H1 (cell line): ENCODE results near the gene NEFH. TPM values are rescaled to one million over a fixed set of nuclear protein-coding genes. Genes with fewer than 3 reads are reported as not detected.

Experiments
- CTCF ChIA-PET: fragments of 300-600 bp; sonication (Branson Sonifier 250); formaldehyde crosslinking; loops from one replicate; lab custom pipeline; 2021; ENCODE audit not compliant: partially characterized antibody; lab: Charles Lee
- POLR2A ChIA-PET: fragments of 300-600 bp; sonication (Branson Sonifier 250); formaldehyde crosslinking; loops from one replicate; lab custom pipeline; 2021; ENCODE audit warnings: inconsistent platforms; ENCODE audit not compliant: partially characterized antibody; lab: Charles Lee
- DNase-seq, 2 experiments: peaks; one replicate each; pipeline versions ENCODE4 v3.0.0 to v3.0.0-alpha.2; 2010 to 2022; ENCODE audit warnings: low spot score in 2 of 2, low read depth in 1 of 2, mixed read lengths in 1 of 2
- FAIRE-seq: peaks from 2 replicates; lab custom pipeline; 2011; peaks lifted over from hg19 to GRCh38; lab: Jason Lieb, UNC
- H2AFZ ChIP-seq: 2 replicates; pipeline ENCODE4 v1.8.1; 2012; ENCODE audit warnings: low read length, inconsistent platforms
- H2AK5ac ChIP-seq: 2 replicates; pipeline ENCODE4 v1.6.1; 2013; ENCODE audit warnings: low read depth, low read length
- H2BK120ac ChIP-seq: replicated peaks from 2 replicates; pipeline ENCODE3; 2013; ENCODE audit warnings: low read depth, low read length, inconsistent platforms
- H2BK12ac ChIP-seq: 2 replicates; pipeline ENCODE4 v1.6.1; 2013; ENCODE audit warnings: low read depth, low read length
- H2BK15ac ChIP-seq: 2 replicates; pipeline ENCODE4 v1.6.1; 2013; ENCODE audit warnings: low read length
- H2BK20ac ChIP-seq: 2 replicates; pipeline ENCODE4 v1.6.1; 2013; ENCODE audit warnings: low read length
- H2BK5ac ChIP-seq: 2 replicates; pipeline ENCODE4 v1.6.1; 2013; ENCODE audit warnings: low read depth, low read length
- H3K14ac ChIP-seq: 2 replicates; pipeline ENCODE4 v1.6.1; 2013; ENCODE audit warnings: inconsistent platforms; ENCODE audit not compliant: insufficient read length
- H3K18ac ChIP-seq: 2 replicates; pipeline ENCODE4 v1.6.1; 2013; ENCODE audit warnings: low read length; ENCODE audit errors: extremely low read depth
- H3K23ac ChIP-seq: 2 replicates; pipeline ENCODE4 v1.6.1; 2013; ENCODE audit warnings: inconsistent platforms; ENCODE audit not compliant: insufficient read length
- H3K23me2 ChIP-seq: 2 replicates; pipeline ENCODE4 v1.6.1; 2013; ENCODE audit warnings: low read depth, low read length
- H3K27ac ChIP-seq: 2 replicates; pipeline ENCODE4 v1.6.1; 2011; ENCODE audit warnings: low read depth, low read length, inconsistent platforms
- H3K27me3 ChIP-seq, 4 experiments: replicated peaks in 1 of 4; 1 replicate in 1 of 4; 2 replicates in 3 of 4; pipeline versions ENCODE4 v1.6.1 to v1.8.1; 2011 to 2013; ENCODE audit warnings: low read length in 3 of 4, mild to moderate bottlenecking in 3 of 4, inconsistent platforms in 2 of 4, mixed read lengths in 2 of 4, moderate library complexity in 1 of 4; ENCODE audit not compliant: control insufficient read depth in 3 of 4, insufficient read depth in 3 of 4; ENCODE audit errors: extremely low read depth in 1 of 4
- H3K36me3 ChIP-seq, 4 experiments: 2 replicates each; pipeline versions ENCODE4 v1.6.1 to v1.8.1; 2011 to 2013; ENCODE audit warnings: mild to moderate bottlenecking in 4 of 4, low read length in 3 of 4, moderate library complexity in 2 of 4, control low read depth in 1 of 4, inconsistent platforms in 1 of 4; ENCODE audit not compliant: insufficient read depth in 4 of 4, control insufficient read depth in 2 of 4
- H3K4ac ChIP-seq: replicated peaks from 2 replicates; pipeline ENCODE3; 2013; ENCODE audit warnings: low read length, low read depth, mixed read lengths, inconsistent platforms; ENCODE audit not compliant: insufficient read length
- H3K4me1 ChIP-seq, 4 experiments: replicated peaks in 1 of 4; 1 replicate in 1 of 4; 2 replicates in 3 of 4; pipeline versions ENCODE4 v1.6.1 to v1.8.1; 2011 to 2013; ENCODE audit warnings: low read length in 3 of 4, inconsistent platforms in 2 of 4, mixed read lengths in 1 of 4; ENCODE audit not compliant: insufficient read depth in 4 of 4, control insufficient read depth in 3 of 4
- H3K4me2 ChIP-seq, 2 experiments: 2 replicates each; pipeline versions ENCODE4 v1.6.1 to v1.8.1; 2011 to 2013; ENCODE audit warnings: low read depth in 2 of 2, low read length in 2 of 2, control low read depth in 1 of 2, inconsistent platforms in 1 of 2, mild to moderate bottlenecking in 1 of 2; ENCODE audit not compliant: insufficient read depth in 1 of 2
- H3K4me3 ChIP-seq, 4 experiments: fragments of 200-600, 300-600 bp in 1 of 4; sonication (generic), shearing (Covaris generic), sonication (Bioruptor Twin) in 1 of 4; 2 replicates each; pipeline versions ENCODE4 v1.5.1 to v1.8.1; 2011 to 2016; ENCODE audit warnings: low read length in 4 of 4, low read depth in 3 of 4, control low read depth in 2 of 4, inconsistent platforms in 2 of 4, mild to moderate bottlenecking in 2 of 4, mixed read lengths in 1 of 4, moderate library complexity in 1 of 4; ENCODE audit not compliant: insufficient read depth in 2 of 4; ENCODE audit errors: extremely low read depth in 1 of 4
- H3K56ac ChIP-seq: replicated peaks from 2 replicates; pipeline ENCODE3; 2013; ENCODE audit warnings: low read depth, mild to moderate bottlenecking, mixed read lengths, low read length, inconsistent platforms; ENCODE audit not compliant: insufficient read length
- H3K79me1 ChIP-seq: 2 replicates; pipeline ENCODE4 v1.6.1; 2013; ENCODE audit warnings: low read depth, low read length, control low read depth
- H3K79me2 ChIP-seq, 2 experiments: 2 replicates each; pipeline versions ENCODE4 v1.6.1 to v1.8.1; 2012 to 2013; ENCODE audit warnings: low read length in 2 of 2, mild to moderate bottlenecking in 2 of 2, inconsistent platforms in 1 of 2; ENCODE audit not compliant: insufficient read depth in 2 of 2, control insufficient read depth in 1 of 2
- H3K9ac ChIP-seq, 4 experiments: replicated peaks in 1 of 4; 1 replicate in 1 of 4; 2 replicates in 3 of 4; pipeline versions ENCODE4 v1.6.1 to v1.8.1; 2011 to 2013; ENCODE audit warnings: low read depth in 3 of 4, low read length in 3 of 4, control low read depth in 2 of 4, mild to moderate bottlenecking in 2 of 4, moderate library complexity in 2 of 4, inconsistent platforms in 1 of 4; ENCODE audit errors: extremely low read depth in 1 of 4
- H3K9me3 ChIP-seq, 2 experiments: 2 replicates each; pipeline versions ENCODE4 v1.6.1 to v1.8.1; 2012 to 2013; ENCODE audit warnings: mild to moderate bottlenecking in 2 of 2, moderate library complexity in 2 of 2, control low read depth in 1 of 2, inconsistent platforms in 1 of 2, low read depth in 1 of 2, low read length in 1 of 2, mixed read lengths in 1 of 2; ENCODE audit not compliant: insufficient read depth in 2 of 2
- H4K20me1 ChIP-seq, 2 experiments: replicated peaks in 1 of 2; 2 replicates each; pipeline versions ENCODE3 to v1.8.1; 2011 to 2013; ENCODE audit warnings: inconsistent platforms in 2 of 2, low read length in 2 of 2, mild to moderate bottlenecking in 1 of 2; ENCODE audit not compliant: insufficient read depth in 2 of 2, control insufficient read depth in 1 of 2
- H4K5ac ChIP-seq: 2 replicates; pipeline ENCODE4 v1.6.1; 2013; ENCODE audit warnings: low read length, low read depth, mixed read lengths, inconsistent platforms; ENCODE audit not compliant: insufficient read length
- H4K8ac ChIP-seq: 2 replicates; pipeline ENCODE4 v1.8.0; 2013; ENCODE audit warnings: mild to moderate bottlenecking, moderate library complexity, low read length, inconsistent platforms; ENCODE audit not compliant: insufficient read depth; ENCODE audit errors: extremely low read depth
- H4K91ac ChIP-seq: replicated peaks from 2 replicates; pipeline ENCODE3; 2013; ENCODE audit warnings: low read length, mixed read lengths, inconsistent platforms; ENCODE audit not compliant: insufficient read length
- BCL11A ChIP-seq, 2 experiments: IDR thresholded peaks; one replicate each; pipeline ENCODE4 v1.6.1; 2011; ENCODE audit warnings: low read depth in 2 of 2, low read length in 2 of 2, mild to moderate bottlenecking in 2 of 2
- EP300 ChIP-seq, 2 experiments: IDR thresholded peaks; 1 replicate in 1 of 2; 2 replicates in 1 of 2; pipeline ENCODE4 v1.6.1; 2011 to 2012; ENCODE audit warnings: low read depth in 2 of 2, low read length in 2 of 2, mild to moderate bottlenecking in 2 of 2, borderline replicate concordance in 1 of 2, inconsistent platforms in 1 of 2, moderate library complexity in 1 of 2
- JUND ChIP-seq: IDR thresholded peaks from 2 replicates; pipeline ENCODE4 v1.6.1; 2011; ENCODE audit warnings: mild to moderate bottlenecking, improper control_type of control experiment, low read length
- PHF8 ChIP-seq: fragments of 200-600 bp; sonication (generic); conservative IDR thresholded peaks from 2 replicates; pipeline ENCODE4 v1.7.1; 2012; ENCODE audit warnings: low read depth, mild to moderate bottlenecking, inconsistent platforms, low read length, moderate library complexity
- SP1 ChIP-seq: IDR thresholded peaks from 2 replicates; pipeline ENCODE4 v1.6.1; 2011; ENCODE audit warnings: low read depth, low read length
- WGBS, 2 experiments: shearing (Covaris generic) in 1 of 2; methylation state at CpG; one replicate each; pipeline versions ENCODE4 v1.1.6 to v1.1.7; 2013 to 2015; ENCODE audit warnings: low lambda C conversion rate in 2 of 2, mixed read lengths in 2 of 2, inconsistent platforms in 1 of 2, low coverage in 1 of 2, missing lambda C conversion rate in 1 of 2; ENCODE audit not compliant: insufficient replicate concordance in 2 of 2, insufficient coverage in 1 of 2, insufficient read length in 1 of 2; ENCODE audit errors: extremely low coverage in 1 of 2, missing lambda C conversion rate in 1 of 2; 5-methylcytosine and 5-hydroxymethylcytosine counted together
- polyA plus RNA-seq, 7 experiments: library from polyadenylated mRNA; depleted of rRNA in 3 of 7; stranded (reverse) in 5 of 7; unstranded in 2 of 7; fragments of >200 nt in 5 of 7; fragments of 200-250 nt in 2 of 7; gene quantifications; 1 replicate in 5 of 7; 2 replicates in 1 of 7; 4 replicates in 1 of 7; pipeline versions ENCODE4 v1.2.1 to v1.2.3, GENCODE V29; 2011 to 2013; ENCODE audit warnings: missing spikeins in 2 of 7, mixed read lengths in 2 of 7
- total RNA-seq: library from RNA; stranded (reverse); fragmentation: NEBNext Ultra II Directional; extraction: Animal tissue kit (Norgen Biotek cat#: 25700); gene quantifications from 2 replicates; pipeline ENCODE4 v1.2.1, GENCODE V29; 2021
- TF ChIP-seq, protein P1 (sequence below): IDR thresholded peaks from 2 replicates; pipeline ENCODE4 v1.6.1; 2012; ENCODE audit warnings: inconsistent platforms

Gene NEFH
- total and polyA plus RNA-seq, 2 of the 8 experiments (the other 6 are each of a cell fraction or from before 2014, with no cell fraction given), result 0.57 to 2.3 TPM

- H2BK15ac ChIP-seq, result no peak overlapping the region
- no peak overlapping the region for H3K4me2 ChIP-seq
- DNase-seq, result no peak
- H3K4me1 ChIP-seq, result peaks cover 7 to 13% (median 7%) of the 10 kb centered on the region in 4 experiments
- H3K79me1 ChIP-seq, result no peaks in the 10 kb centered on the region
- no peak overlapping the region for H2BK5ac ChIP-seq
- no peak overlapping the region for H3K23ac ChIP-seq
- H4K20me1 ChIP-seq, result peaks cover 2 to 5% of the 10 kb centered on the region in 2 experiments
- peaks cover 10% of the 10 kb centered on the region; the same call in 1 of the 2 replicates for H3K23me2 ChIP-seq
- H4K5ac ChIP-seq, result no peak overlapping the region
- FAIRE-seq, result no peak
- 96% methylated on average over 8 of the region's 8 CpGs; no CpG with 5 or more reads in 1 of the 2 experiments for WGBS, 2 experiments
- H3K9ac ChIP-seq, result no peak overlapping the region
- no peak overlapping the region for H2AFZ ChIP-seq
- no peaks in the 10 kb centered on the region for H3K79me2 ChIP-seq
- peaks cover 0 to 9% (median 3%) of the 10 kb centered on the region in 4 experiments; a peak in 4 of 8 replicates for H3K36me3 ChIP-seq
- no peak overlapping the region for H4K8ac ChIP-seq
- POLR2A ChIA-PET, result interaction anchor here (1.0 to 1.8 kb wide), 3 partner anchors 10 to 32 kb away, joined by 3 to 4 read pairs (median 3); no protein-coding TSS in a partner anchor
- no peak overlapping the region for H3K4ac ChIP-seq
- no peak overlapping the region for H3K18ac ChIP-seq
- CTCF ChIA-PET, result interaction anchor here (0.6 to 6.2 kb wide), 5 partner anchors 15 to 1434 kb away, joined by 3 to 42 read pairs (median 4); no protein-coding TSS in a partner anchor
- H3K27me3 ChIP-seq, result peaks cover 7 to 23% (median 21%) of the 10 kb centered on the region in 4 experiments
- no peak overlapping the region for H2BK20ac ChIP-seq
- H3K14ac ChIP-seq, result no peak overlapping the region
- no peak overlapping the region for H4K91ac ChIP-seq
- H2BK12ac ChIP-seq, result no peak overlapping the region
- no peak overlapping the region for H3K56ac ChIP-seq
- no peak overlapping the region for H3K27ac ChIP-seq
- H3K4me3 ChIP-seq, result no peak overlapping the region
- no peak overlapping the region for H2AK5ac ChIP-seq
- peaks cover 0 to 7% of the 10 kb centered on the region in 2 experiments; a peak in 2 of 4 replicates for H3K9me3 ChIP-seq
- H2BK120ac ChIP-seq, result no peak overlapping the region
- no peak for TF ChIP-seq JUND
- TF ChIP-seq, protein P1, sequence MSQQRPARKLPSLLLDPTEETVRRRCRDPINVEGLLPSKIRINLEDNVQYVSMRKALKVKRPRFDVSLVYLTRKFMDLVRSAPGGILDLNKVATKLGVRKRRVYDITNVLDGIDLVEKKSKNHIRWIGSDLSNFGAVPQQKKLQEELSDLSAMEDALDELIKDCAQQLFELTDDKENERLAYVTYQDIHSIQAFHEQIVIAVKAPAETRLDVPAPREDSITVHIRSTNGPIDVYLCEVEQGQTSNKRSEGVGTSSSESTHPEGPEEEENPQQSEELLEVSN, result no peak
- no peak for TF ChIP-seq BCL11A (IDR thresholded peaks at IDR 0.05; ENCODE audit: low read depth in 2 of 2, low read length in 2 of 2)
- TF ChIP-seq PHF8, result no peak
- TF ChIP-seq EP300 (IDR thresholded peaks at IDR 0.05; ENCODE audit: borderline replicate concordance in 1 of 2, low read depth in 2 of 2, low read length in 2 of 2), result no peak
- TF ChIP-seq SP1, result no peak
These were observed 5.4 kb downstream of the NEFH start for GRCh38 chr22:29485448-29485847.
